ENCODE data around the gene MYLIP.

GRCh38 chr6:16140607-16141006 lies 11.7 kb downstream of the MYLIP start:
- TF ChIP-seq CTCF (IDR thresholded peaks at IDR 0.05; ENCODE audit: low read length) (no peak), EZH2 (optimal IDR thresholded peaks at IDR 0.05; ENCODE audit: low read depth, low read length) (no peak), EZH2phosphoT487 (IDR thresholded peaks at IDR 0.05; ENCODE audit: low read length) (no peak)

Measured in MM.1S (cell line).